Activated CD4-positive, alpha-beta T cell treated with anti-CD3 and anti-CD28 coated beads, Interleukin-2, amount 50 U/mL, for 24 hours (primary cell): ENCODE data around the gene RSRC1.
A peak's percentile ranks its signal among the peaks of the same experiment; 100 is the strongest.
"Not testable (repeated sequence)": the region's sequence is repeated elsewhere in the genome, so short reads cannot be mapped to it uniquely, and the experiment has no call there.

ENCODE experiments used
- DNase-seq, 2 donors: peaks; one replicate each; pipeline ENCODE4 v3.0.0-alpha.2; 2020; ENCODE audit warnings: low read depth in 1 of 2, low spot score in 1 of 2

RSRC1 gene

DNA sequence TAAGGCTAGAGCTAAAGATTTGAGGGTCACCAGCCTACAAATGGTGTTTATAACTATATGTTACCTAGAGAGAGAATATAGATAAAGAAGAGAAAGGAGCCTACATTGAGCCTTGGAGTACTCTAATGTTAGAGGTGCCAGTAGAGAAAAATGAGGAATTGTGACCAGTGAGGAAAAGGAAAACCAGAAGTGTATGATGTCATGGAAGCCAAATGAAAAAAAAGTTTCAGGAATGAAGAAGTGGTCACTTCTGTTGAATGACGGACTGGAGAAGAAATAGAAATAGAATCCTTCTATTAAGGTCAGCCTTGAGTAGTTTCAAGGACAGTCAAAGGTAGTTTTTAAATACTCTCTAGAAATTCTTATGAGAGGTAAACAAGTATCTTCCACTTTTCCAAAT is 409.9 kb downstream of the RSRC1 start:
- no peak for DNase-seq

DNA sequence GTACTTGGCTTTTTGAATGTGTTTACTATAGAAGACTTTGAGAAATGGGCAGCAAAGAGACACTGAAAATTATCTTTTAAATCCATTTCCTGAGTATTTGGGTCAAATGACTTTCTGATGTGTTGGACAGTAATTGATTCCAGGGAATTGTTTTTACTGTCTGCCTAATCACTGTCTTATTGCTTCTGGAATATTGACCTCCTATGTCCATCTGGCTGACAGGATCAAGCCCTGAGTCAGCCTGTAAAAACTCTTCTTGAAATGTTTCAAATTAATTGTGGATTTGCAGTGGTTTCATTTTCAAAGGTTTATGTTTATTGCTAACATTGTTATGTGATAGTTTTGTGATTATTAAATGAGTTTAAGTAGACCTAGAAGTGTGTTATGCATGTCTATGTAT is 410.5 kb downstream of the RSRC1 start:
- no peak for DNase-seq

DNA sequence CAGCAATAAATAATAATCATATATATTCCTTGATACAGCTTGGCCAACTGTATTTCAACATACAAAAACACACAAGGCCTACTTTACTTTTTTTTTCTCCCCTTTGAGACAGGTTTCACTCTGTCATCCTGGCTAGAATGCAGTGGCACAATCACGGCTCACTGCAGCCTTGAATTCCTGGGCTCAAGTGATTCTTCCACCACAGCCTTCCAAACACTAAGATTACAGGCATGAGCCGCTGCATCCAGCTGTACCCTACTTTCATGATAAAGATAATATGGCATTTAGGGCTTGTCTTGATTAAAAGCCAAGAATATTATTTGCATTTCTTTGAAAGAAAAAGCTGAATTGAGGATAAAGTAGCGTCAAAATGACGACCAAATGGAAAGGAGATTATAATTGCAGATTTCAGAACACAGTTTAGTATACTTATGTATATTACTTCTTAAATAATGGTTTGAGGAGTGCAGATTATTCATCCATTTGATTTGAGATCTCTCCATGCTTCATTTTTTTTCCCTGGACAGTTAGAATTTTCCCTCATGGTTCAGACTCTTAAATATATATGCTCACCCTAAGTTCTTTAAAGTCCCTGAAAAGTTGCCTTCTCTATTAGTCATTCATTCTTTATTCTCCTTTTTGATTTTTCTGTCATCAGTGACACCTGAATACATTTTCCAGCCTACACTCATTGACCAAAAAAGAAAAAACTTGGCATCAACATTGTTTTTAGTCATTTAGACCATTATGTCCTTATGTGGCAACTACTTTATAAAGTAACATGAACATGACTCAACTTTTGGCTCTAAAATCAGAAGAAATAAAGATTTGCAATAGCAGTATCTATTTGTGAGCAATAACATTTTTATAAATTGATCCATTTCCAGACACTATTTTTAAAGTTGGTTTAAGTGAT is 412.6 kb downstream of the RSRC1 start:
- no peak for DNase-seq

DNA sequence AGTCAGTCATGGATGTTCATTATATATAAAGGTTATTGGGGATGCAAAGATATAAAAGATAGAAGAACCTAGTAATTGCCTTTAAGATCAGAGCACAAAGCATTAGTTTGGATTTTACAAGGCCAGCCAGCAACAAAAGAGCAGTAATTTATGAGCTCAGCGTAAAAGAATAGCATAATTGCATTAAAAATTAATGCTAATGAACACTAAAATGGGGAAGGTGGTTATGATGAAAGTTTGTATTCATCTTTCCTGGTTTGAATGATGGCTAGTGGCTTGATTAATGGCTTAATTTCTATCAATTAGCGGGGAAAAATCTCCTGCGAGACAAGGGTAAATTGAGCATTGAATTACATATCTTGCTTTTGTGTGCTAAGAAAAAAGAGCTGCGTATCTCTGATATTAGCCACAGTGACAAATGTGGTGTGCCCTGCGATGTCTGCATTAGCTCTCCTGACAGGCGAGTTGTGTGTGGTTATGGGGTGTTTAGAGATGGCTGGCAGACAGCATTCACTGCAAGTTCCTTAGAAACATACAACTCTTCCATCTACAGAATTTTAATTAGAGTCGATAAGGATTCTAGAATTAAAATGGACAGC is 418.3 kb downstream of the RSRC1 start:
- no peak for DNase-seq

DNA sequence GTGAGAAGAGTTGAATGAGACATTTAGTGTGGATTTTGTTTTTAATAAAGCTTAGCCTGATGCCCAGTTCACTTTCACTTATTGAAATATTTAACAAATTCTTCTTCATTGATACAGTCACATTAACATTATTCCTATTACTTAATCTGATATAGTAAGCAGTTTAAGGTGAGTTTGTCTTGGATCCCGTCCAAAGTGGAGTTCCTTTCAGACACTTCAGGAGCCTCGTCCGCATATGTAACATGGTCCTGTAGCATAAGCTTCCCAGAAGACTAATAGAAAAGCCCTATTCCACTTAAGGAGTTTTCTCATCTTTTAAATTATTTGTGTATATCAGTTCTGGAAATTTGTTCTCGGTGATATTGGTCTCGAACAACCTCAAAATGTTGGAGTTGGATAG is 421.4 kb downstream of the RSRC1 start:
- no peak for DNase-seq

DNA sequence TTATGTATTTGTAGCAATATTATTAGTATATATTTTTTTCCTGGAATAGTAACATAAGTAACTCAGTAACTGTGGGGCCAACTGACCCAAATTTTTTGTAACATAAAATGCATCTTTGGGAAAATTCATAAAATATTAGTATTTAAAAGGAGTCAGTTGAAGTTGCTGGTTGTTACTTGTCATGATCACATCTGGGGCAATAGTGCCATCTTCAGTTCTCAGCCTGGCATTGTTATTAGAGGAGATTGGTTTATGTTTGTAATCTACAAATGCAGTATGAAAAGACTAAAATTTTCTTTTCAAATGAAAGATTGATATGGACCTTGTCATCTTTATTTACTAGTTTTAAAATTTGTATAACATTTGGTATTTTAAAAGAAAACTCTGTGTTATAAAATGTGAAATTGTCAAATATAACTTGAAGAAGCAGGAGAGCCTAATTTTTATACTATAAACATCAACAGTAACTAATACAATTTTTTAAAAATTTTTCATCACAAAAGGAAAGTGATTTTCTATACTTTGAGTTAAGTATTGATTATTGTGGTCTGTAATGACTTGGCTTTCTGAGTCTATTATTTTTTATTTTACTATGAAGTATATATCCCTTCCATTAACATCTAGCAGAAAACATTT is 422.3 kb downstream of the RSRC1 start:
- no peak for DNase-seq

DNA sequence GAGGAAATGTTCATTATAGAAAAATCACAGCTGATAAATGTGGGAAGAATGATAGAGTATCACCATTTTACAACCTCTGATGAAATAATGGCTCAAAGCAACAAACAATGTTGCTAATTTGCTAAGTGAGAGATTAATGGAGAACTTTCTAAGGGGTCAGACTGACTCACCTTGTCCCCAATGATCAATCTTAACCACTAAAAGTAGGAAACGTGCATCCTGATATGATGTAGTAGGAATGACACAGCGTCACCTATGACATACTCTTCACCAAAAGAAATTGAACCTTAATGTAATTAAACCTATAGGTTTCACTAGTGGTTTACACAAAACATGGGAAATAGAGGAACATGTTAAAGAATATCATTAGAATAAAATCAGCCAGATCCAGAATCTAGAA is 426.0 kb downstream of the RSRC1 start:
- no peak for DNase-seq

DNA sequence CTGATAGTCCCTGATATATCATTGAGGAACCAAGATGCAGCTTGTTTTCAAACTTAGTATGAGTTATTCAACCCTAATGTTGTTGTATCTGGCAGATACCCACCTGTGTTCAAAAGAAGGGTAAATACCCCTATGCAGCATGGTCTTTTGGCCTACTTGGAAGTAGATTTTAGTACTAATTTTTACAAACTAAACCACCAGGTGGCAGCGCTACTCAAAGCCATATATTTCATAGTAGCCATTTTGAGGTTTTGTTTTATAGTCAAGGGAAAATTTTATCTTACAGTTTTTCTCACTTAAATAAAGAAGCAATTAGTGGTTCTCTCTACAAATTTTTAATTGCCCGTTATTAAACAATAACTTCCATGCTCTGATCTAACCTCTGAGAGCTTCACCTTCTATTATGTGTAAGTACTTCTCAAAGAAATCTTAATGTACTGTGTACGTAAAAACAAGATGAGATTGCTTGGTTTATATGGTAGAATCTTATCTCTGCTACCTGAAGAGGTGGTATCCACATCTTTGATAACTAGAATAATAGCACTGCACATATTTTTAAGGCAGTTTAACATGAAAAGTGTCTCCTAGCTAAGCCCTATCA is 429.6 kb downstream of the RSRC1 start:
- DNase-seq = peak in 1 of 2 donors; percentile 33

DNA sequence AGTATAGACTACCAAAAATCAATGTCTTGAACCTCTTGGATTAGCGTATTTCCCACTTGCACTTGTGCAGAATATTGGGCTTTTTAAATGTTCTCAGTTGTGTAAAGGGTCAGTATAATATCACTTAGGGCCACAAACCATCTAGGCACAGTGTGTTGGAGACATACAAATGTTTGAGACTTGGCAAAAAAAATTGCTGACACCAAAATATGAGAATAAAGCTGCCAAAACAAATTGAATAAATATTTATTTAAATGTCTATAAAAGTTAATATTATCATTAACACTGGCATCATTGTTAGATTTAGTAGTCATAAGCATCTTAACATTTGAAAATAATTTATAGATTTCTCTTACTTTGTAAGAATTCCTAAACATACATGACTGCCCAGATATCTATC is 430.2 kb downstream of the RSRC1 start:
- DNase-seq = no peak

DNA sequence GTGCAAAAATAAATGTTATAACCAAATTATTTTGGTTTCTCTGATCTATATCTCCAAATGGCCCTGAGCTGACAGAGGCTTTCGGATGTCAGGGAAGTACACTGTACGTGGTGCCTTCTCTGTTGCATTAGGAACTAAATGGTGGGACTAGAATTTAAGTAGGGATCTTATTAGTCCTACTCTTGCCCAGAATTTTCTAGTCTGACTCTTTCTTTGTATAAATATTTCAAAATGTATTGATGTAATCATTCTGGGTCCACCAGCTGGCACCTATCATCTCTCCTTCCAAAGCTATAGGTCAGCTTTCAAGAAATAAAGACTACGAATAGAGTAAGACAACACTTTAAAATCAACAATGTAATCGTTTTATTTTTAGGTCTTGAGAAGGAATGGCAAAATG is 438.8 kb downstream of the RSRC1 start:
- no peak for DNase-seq

DNA sequence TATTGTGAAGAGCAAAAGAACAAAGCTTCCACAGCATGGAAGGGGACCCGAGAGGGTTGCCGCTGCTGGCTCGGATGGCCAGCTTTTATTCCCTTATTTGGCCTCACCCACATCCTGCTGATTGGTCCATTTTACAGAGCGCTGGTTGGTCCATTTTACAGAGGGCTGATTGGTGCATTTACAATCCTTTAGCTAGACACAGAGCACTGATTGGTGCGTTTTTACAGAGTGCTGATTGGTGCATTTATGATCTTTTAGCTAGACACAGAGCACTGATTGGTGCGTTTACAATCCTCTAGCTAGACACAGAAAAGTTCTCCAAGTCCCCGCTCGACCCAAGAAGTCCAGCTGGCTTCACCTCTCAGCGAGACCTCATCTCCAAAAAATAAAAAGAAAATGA is 440.0 kb downstream of the RSRC1 start:
- DNase-seq = not testable (repeated sequence)

DNA sequence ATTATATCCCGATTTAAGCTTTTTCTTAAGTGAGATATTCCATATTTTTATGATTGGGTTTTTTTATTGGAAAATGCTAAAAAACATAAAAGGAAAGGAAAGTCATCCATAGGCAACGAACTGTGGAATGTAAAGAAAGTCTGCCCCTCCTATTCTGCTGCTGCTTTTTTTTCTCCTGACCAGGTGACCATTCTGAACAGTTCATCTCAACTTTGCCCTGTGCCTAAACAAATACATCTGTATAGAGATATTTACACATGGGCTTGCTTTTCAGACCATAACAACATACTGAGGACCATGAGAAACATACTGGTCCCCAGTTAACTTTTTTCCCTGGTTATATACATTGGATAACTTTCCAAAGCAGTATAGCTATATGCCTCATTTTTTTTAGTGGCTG is 442.2 kb downstream of the RSRC1 start:
- DNase-seq = no peak

DNA sequence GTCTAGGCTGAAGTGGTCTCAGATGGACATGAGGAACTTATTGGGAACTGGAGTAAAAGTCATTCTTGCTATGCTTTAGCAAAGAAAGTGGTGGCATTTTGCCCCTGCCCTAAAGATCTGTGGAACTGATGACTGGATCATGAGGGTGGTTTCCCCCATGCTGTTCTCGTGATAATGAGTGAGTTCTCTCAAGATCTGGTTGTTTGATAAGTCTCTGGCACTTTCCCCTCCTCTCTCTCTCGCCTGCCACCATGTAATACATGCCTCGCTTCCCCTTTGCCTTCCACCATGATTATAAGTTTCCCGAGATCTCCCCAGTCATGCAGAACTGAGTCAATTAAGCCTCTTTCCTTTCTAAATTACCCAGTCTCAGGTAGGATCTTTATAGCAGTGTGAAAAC is 449.6 kb downstream of the RSRC1 start:
- DNase-seq = no peak

DNA sequence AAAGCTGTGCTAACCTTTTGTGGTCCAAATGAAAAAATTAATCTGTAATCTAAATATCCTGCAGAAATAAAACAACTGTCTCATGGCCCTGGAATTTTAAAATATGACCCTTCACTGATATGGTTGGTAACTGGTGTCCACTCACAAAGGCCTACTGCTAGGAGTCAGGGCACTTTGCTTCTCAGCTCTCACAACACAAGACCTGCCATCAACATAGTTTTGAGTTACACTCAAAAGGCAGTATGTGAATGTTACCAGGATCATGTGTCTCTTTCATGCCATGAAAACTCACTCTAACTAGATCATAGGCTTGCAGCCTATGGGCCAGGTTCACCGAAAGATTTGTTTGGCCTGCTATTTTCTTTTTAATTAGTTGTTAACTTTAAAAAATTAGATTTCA is 451.1 kb downstream of the RSRC1 start:
- no peak for DNase-seq

DNA sequence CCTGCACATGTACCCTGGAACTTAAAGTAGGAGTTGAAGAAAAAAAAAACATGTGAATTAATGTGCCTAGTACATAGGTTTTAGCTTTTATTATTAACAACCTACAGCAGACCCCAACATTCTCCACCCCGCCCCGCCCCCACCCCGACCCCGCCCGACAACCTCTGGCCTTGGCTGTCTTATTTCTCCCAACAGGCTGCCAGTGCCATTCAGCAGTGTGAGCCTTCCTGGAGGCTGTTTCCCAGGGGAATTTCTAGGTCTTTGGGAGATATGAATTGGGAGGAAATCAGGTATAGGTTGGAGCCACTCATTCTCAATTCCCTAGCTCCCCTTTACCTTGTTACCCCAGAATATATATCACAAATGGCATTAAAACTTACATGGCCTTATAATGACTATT is 452.8 kb downstream of the RSRC1 start:
- no peak for DNase-seq

DNA sequence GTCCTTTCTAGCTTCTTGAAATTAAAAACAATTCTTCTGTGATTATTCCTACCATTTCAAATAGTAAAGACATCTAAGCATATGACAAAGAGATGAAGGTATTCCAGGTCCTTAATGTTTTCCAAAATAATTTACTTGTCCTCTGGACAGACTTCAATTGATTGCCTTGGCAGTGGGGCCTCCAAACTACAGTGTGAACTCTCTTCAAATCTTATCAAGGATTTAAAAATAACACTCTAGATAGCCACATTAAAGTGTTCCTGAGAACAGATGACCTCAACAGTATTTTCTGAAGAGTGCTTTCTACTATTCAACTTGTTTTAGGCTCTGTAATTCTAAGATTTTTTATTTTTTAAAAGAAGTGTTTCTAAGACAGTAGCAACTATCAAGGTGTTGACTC is 453.2 kb downstream of the RSRC1 start:
- no peak for DNase-seq

DNA sequence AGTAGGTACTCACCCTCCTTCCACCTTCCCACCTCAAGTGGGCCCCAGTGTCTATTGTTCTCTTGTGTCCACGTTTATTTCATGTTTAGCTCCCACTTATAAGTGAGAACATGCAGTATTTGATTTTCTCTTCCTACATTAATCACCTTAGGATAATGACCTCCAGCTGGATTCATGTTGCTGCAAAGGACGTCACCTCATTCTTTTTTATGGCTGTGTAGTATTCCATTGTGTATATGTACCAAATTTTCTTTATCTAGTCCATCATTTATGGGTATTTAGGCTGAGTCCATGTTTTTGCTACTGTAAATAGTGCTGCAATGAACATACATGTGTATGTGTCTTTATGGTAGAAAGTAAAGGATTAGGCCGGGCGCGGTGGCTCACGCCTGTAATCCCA is 455.2 kb downstream of the RSRC1 start:
- no peak for DNase-seq

DNA sequence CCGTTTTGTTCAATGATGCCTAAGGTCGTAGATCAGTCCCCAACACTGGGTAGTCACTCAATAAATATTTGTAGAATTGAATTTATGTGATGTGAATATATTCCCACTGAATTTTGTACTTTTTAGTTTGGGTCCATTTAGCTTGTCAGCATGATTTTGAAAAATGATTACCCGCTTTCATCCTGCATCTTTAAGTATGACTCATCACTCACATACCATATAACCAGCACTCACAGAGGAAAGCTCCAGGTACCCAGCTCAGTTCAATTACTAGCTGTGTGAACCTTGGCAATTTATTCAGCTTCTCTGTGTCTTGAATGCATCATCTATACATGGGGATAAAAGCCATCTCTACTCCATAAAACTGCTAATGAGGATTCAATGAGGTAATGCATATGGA is 458.9 kb downstream of the RSRC1 start:
- DNase-seq = no peak

DNA sequence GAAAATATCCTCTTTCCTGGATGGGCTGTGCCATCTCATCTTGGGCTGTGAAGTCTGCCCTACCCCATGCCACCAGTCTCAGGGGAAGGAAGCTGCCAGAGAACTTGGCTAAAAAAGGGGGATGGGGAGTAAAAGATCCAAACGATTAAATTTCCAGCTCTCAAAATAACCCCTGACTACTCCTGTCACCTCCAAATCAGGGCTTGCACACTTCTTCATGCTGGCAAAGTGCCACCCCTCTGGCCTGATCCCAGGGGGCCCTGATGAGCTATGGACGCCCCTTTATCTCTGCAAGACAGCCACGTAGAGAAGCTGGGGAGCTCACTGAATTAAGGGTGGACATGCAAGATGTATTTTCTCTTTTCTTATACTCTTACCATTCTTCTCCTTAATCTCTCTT is 459.9 kb downstream of the RSRC1 start:
- no peak for DNase-seq

DNA sequence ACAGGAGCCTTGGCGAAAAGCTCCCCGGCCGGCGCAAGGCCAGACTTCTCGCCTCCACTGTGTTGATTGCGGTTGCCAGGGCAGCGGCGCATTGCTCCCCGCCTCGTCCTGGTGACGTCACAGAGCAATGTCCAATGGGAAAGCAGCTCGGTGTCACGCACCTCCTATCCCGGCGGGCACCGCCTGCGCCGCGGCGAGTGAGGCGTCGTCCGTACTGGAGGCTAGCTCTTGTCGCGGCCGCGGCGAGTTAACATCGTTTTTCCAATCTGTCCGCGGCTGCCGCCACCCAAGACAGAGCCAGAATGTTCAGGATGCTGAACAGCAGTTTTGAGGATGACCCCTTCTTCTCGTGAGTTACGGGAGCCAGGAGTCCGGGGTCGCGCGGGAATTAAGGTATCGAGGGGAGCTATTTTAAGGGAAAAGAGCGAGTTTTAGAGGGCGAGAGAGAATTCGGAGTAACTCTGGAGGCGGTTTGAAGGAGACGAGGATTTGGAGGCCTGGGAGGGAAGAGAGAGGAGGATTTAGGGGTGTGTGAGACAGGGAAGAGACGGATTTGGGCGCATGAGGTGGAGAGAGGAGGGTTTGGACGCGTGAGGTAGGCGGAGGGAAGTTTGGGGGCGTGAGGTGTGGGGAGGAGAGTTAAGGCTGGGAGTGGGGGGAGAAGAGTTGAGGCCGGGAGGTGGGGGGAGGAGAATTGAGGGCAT is 461.3 kb downstream of the RSRC1 start, which contains the start of gene MLF1:
Gene MLF1, plus strand, starts transcription at position 196 of the 704 bp plus-strand sequence. Its CDS starts 107 bp downstream, at position 303.
- peak; percentile 51 to 81 for DNase-seq
